Astrocyte (in vitro differentiated cells and primary cell): Measurements from ENCODE around the gene MICAL3.

Source experiments
- EZH2 ChIP-seq: IDR thresholded peaks from 2 replicates; pipeline ENCODE4 v1.6.1; 2012; ENCODE audit warnings: mild to moderate bottlenecking, low read length, inconsistent platforms; ENCODE audit not compliant: insufficient read depth
- TF ChIP-seq, protein P1 (sequence below): IDR thresholded peaks from 2 replicates; pipeline ENCODE4 v1.5.1; 2011; ENCODE audit warnings: low read depth, mild to moderate bottlenecking, inconsistent platforms, low read length, moderate library complexity; ENCODE audit not compliant: insufficient read depth

GRCh38 chr22:17816649-17817048 lies 207.7 kb downstream of the MICAL3 start:
- TF ChIP-seq, protein P1, sequence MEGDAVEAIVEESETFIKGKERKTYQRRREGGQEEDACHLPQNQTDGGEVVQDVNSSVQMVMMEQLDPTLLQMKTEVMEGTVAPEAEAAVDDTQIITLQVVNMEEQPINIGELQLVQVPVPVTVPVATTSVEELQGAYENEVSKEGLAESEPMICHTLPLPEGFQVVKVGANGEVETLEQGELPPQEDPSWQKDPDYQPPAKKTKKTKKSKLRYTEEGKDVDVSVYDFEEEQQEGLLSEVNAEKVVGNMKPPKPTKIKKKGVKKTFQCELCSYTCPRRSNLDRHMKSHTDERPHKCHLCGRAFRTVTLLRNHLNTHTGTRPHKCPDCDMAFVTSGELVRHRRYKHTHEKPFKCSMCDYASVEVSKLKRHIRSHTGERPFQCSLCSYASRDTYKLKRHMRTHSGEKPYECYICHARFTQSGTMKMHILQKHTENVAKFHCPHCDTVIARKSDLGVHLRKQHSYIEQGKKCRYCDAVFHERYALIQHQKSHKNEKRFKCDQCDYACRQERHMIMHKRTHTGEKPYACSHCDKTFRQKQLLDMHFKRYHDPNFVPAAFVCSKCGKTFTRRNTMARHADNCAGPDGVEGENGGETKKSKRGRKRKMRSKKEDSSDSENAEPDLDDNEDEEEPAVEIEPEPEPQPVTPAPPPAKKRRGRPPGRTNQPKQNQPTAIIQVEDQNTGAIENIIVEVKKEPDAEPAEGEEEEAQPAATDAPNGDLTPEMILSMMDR, result no peak
- TF ChIP-seq EZH2, result no peak
